Neural cell (in vitro differentiated cells): ENCODE measurements around the gene JPH2.

Experiments
- EP300 ChIP-seq: fragments of 450-650 bp; conservative IDR thresholded peaks from 2 replicates; pipeline ENCODE4 v1.6.1; 2014; ENCODE audit warnings: antibody characterized with exemption, mild to moderate bottlenecking, moderate library complexity; ENCODE audit not compliant: poor library complexity, severe bottlenecking
- EZH2 ChIP-seq: fragments of 200-600, 300-800 bp; shearing (Covaris generic), sonication (generic); IDR thresholded peaks from 2 replicates; pipeline ENCODE4 v1.6.1; 2014; ENCODE audit warnings: antibody characterized with exemption, low read length, borderline replicate concordance, mild to moderate bottlenecking; ENCODE audit not compliant: insufficient read depth, poor library complexity, severe bottlenecking
- POLR2AphosphoS5 ChIP-seq: IDR thresholded peaks from 2 replicates; pipeline ENCODE4 v1.6.1; 2012
- TF ChIP-seq, protein P1 (sequence below): fragments of 450-650 bp; IDR thresholded peaks from 2 replicates; pipeline ENCODE4 v1.5.1; 2014; ENCODE audit warnings: antibody characterized with exemption, mild to moderate bottlenecking, moderate library complexity; ENCODE audit not compliant: poor library complexity, severe bottlenecking
- TF ChIP-seq, protein P2 (sequence below): IDR thresholded peaks from 2 replicates; pipeline ENCODE4 v1.6.1; 2012; ENCODE audit warnings: borderline replicate concordance

DNA sequence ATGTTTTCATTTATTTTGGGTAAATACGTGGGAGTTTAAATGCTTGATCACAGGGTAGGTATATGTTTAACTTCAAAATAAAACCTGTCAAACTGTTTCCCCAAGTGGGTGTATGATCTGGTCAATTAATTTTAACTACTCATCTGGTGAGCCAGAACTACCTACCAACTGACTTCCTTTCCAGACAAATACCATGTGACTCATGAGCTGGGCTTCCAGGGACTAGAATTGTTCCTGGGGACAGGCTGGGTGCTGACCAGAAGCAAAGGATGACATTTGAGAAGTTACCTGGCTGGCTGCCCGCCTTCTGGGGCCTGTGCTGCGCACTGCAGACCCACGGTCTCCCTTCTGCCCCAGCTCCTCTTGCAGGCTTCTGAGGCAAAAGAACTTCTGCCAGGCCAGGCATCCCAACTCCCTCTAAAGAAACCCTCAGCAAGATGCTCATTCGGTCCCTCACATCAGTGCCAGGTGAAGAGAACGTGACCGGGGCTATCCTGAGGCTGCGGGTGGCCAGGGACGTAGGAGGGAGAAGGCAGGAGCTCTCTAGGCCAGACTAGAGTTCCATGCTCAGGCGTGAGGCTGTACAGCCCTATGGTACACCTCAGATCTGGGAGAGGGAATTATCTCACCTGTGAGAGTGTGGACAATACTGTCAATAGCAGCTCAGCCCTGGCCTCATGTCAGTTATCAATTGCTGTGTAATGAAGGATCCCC is 103.6 kb downstream of the JPH2 start:
- TF ChIP-seq POLR2AphosphoS5 (no peak), EZH2 (no peak), EP300 (no peak)
- TF ChIP-seq, protein P1, sequence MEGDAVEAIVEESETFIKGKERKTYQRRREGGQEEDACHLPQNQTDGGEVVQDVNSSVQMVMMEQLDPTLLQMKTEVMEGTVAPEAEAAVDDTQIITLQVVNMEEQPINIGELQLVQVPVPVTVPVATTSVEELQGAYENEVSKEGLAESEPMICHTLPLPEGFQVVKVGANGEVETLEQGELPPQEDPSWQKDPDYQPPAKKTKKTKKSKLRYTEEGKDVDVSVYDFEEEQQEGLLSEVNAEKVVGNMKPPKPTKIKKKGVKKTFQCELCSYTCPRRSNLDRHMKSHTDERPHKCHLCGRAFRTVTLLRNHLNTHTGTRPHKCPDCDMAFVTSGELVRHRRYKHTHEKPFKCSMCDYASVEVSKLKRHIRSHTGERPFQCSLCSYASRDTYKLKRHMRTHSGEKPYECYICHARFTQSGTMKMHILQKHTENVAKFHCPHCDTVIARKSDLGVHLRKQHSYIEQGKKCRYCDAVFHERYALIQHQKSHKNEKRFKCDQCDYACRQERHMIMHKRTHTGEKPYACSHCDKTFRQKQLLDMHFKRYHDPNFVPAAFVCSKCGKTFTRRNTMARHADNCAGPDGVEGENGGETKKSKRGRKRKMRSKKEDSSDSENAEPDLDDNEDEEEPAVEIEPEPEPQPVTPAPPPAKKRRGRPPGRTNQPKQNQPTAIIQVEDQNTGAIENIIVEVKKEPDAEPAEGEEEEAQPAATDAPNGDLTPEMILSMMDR: no peak
- TF ChIP-seq, protein P2, sequence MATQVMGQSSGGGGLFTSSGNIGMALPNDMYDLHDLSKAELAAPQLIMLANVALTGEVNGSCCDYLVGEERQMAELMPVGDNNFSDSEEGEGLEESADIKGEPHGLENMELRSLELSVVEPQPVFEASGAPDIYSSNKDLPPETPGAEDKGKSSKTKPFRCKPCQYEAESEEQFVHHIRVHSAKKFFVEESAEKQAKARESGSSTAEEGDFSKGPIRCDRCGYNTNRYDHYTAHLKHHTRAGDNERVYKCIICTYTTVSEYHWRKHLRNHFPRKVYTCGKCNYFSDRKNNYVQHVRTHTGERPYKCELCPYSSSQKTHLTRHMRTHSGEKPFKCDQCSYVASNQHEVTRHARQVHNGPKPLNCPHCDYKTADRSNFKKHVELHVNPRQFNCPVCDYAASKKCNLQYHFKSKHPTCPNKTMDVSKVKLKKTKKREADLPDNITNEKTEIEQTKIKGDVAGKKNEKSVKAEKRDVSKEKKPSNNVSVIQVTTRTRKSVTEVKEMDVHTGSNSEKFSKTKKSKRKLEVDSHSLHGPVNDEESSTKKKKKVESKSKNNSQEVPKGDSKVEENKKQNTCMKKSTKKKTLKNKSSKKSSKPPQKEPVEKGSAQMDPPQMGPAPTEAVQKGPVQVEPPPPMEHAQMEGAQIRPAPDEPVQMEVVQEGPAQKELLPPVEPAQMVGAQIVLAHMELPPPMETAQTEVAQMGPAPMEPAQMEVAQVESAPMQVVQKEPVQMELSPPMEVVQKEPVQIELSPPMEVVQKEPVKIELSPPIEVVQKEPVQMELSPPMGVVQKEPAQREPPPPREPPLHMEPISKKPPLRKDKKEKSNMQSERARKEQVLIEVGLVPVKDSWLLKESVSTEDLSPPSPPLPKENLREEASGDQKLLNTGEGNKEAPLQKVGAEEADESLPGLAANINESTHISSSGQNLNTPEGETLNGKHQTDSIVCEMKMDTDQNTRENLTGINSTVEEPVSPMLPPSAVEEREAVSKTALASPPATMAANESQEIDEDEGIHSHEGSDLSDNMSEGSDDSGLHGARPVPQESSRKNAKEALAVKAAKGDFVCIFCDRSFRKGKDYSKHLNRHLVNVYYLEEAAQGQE: no peak
